HUES6 (cell line): Measurements from ENCODE around the gene SERP2.
A peak's percentile ranks its signal among the peaks of the same experiment; 100 is the strongest.
"Not testable (repeated sequence)": the region's sequence is repeated elsewhere in the genome, so short reads cannot be mapped to it uniquely, and the experiment has no call there.

Experiments used
- H3K27ac ChIP-seq: 2 replicates; pipeline ENCODE4 v1.7.0; 2013; ENCODE audit warnings: low read depth, mild to moderate bottlenecking, low read length, inconsistent platforms
- H3K27me3 ChIP-seq: 2 replicates; pipeline ENCODE4 v1.6.1; 2013; ENCODE audit warnings: low read length; ENCODE audit not compliant: control insufficient read depth, insufficient read depth
- H3K36me3 ChIP-seq: 2 replicates; pipeline ENCODE4 v1.6.1; 2013; ENCODE audit warnings: low read length; ENCODE audit not compliant: control insufficient read depth, insufficient read depth
- H3K4me1 ChIP-seq: 2 replicates; pipeline ENCODE4 v1.6.1; 2013; ENCODE audit warnings: low read length; ENCODE audit not compliant: control insufficient read depth, insufficient read depth
- H3K4me3 ChIP-seq: 2 replicates; pipeline ENCODE4 v1.5.1; 2013; ENCODE audit warnings: low read depth, low read length
- H3K9ac ChIP-seq: one replicate; pipeline ENCODE4 v1.6.1; 2013; ENCODE audit warnings: mild to moderate bottlenecking, low read length
- H3K9me3 ChIP-seq: 2 replicates; pipeline ENCODE4 v1.6.1; 2013; ENCODE audit warnings: low read depth, low read length; ENCODE audit not compliant: control insufficient read depth, insufficient read depth

SERP2 gene

DNA sequence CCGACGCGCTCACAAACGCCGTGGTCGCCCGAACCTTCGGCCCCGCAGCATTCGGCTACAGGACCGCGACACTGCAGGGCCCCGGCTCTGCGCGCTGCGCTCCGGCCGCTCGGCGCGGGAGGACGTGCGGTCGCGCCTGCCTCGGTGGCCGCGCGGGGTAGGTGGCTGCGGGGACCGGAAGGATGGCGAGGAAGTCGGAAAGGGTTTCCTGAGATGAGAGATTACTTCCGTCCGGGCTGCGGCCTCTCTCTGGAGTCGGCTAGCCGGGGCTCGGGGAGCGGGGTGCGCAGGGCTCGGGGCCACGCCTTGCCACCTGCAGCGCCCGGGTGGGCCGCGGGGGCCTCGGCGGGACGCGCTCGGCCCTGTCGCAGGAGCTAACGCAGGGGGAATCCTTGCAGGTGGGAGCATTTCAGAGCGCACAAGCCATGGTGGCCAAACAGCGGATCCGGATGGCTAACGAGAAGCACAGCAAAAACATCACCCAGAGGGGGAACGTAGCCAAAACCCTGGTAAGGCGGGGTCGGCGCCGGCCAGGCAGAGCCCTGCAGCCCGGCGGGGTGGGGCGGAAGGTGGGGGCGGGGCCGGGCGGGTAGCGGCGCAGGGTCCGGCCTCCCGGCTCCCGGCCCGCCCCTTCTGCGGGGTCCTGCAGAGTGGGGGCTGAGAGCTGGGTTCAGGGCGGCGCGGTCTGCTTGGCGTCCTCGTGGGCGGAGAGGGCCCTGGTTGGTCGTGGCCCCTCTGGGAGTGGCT lies at the start of gene SERP2:
Gene SERP2, plus strand, starts transcription at position 224 of the 747 bp plus-strand sequence. Its CDS starts 202 bp downstream, at position 426.
- H3K36me3 ChIP-seq, result no peaks in the 10 kb centered on the region
- no peak within 1 kb of the TSS for H3K27ac ChIP-seq
- peak within 1 kb of the TSS; percentile 64 for H3K9ac ChIP-seq
- peaks cover 22% of the 10 kb centered on the region for H3K4me1 ChIP-seq
- H3K27me3 ChIP-seq, result peaks cover 16% of the 10 kb centered on the region
- peak within 1 kb of the TSS; percentile 87 for H3K4me3 ChIP-seq
- no peaks in the 10 kb centered on the region for H3K9me3 ChIP-seq

DNA sequence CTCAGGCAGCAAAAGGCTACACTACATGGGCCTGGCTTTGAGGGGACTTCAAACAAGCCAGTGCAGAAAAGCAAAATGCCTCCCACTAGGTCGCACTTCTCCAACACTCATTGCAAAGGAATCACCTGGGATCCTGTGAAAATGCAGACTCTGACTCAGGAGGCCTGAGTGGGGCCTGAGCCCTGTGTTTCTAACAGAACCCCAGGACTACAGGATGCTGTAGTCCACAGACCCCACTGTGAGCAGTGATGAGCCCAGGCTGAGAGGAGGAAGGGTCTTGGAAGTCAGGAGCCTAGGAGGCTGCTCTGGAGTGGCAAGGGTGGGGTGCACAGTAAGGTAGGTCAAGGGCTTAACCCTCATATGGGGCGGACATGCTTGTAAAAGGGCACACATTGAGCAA lies 46.7 kb upstream of the SERP2 start:
- Histone ChIP-seq H3K9me3 (peaks cover 3% of the 10 kb centered on the region), H3K4me3 (no peak overlapping the region), H3K9ac (no peak overlapping the region), H3K36me3 (no peaks in the 10 kb centered on the region), H3K4me1 (peaks cover 5% of the 10 kb centered on the region; the same call in 1 of the 2 replicates), H3K27me3 (no peaks in the 10 kb centered on the region), H3K27ac (no peak overlapping the region)

DNA sequence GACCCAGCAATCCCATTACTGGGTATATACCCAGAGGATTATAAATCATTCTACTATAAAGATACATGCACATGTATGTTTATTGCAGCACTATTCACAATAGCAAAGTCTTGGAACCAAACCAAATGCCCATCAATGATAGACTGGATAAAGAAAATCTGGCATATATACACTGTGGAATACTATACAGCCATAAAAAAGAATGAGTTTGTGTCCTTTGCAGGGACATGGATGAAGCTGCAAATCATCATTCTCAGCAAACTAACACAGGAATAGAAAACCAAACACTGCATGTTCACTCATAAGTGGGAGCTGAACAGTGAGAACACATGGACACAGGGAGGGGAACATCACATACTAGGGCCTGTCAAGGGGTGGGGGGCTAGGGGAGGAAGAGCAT lies 44.6 kb upstream of the SERP2 start:
- H3K4me3 ChIP-seq, H3K36me3 ChIP-seq, H3K27ac ChIP-seq, H3K27me3 ChIP-seq, H3K9me3 ChIP-seq, H3K9ac ChIP-seq: not testable (repeated sequence)
- peaks cover 22% of the 10 kb centered on the region; the same call in 1 of the 2 replicates for H3K4me1 ChIP-seq

DNA sequence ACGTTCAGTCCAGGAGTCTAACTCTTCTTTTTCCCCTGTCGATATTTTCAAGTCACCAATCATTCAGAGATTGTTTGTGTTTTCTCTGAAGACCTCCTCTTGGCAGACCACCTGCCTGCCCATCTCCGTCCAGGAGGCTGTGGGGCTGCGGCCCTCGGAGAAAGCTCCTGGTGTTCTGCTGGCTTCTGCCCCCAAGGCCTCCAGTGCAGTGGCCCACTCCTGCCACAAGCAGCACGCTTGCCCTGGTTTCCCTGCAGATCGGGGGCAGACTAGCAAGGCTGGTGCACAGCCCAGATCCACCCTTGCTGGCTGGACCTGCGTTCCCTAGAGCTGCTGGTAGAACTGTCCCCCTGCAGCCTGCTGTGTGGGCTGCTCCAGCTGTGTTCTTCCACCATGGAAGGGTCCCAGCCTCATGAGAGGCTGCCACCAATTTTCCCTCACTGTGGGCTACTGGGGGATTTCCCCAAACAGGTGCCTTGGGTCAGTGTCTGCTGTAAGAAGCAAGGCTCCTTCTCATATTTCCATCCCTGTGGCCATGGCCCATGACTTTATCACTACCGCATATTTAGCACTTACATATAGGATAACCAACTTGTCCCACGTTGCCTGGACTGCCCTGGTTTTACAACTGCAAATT lies 43.6 kb upstream of the SERP2 start:
- Histone ChIP-seq H3K9me3 (no peaks in the 10 kb centered on the region), H3K4me3 (no peak overlapping the region), H3K36me3 (no peaks in the 10 kb centered on the region), H3K4me1 (peaks cover 30% of the 10 kb centered on the region), H3K9ac (no peak overlapping the region), H3K27me3 (no peaks in the 10 kb centered on the region), H3K27ac (no peak overlapping the region)

DNA sequence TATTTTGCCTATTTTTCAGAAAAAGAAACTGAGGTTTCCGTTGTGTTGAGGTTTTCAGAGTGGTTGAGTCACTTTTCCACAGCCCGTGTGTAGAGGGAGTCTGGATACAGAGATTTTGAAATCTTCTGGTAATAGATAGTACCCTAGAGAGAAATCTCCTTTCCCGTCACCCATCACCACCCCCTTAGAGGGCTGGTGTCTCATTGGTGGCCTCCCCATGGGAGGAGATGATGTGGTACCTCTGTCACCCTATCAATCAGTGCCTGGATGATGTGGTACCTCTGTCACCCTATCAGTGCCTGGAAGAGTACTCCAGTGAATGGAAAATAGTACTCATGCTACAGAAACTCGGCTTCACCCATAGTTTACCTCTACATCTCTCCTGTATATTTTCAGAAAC lies 42.2 kb upstream of the SERP2 start:
- H3K27me3 ChIP-seq, result no peaks in the 10 kb centered on the region
- H3K9me3 ChIP-seq, result no peaks in the 10 kb centered on the region
- H3K4me1 ChIP-seq, result peaks cover 30% of the 10 kb centered on the region
- H3K27ac ChIP-seq, result no peak overlapping the region
- H3K4me3 ChIP-seq, result no peak overlapping the region
- no peaks in the 10 kb centered on the region for H3K36me3 ChIP-seq
- H3K9ac ChIP-seq, result no peak overlapping the region

DNA sequence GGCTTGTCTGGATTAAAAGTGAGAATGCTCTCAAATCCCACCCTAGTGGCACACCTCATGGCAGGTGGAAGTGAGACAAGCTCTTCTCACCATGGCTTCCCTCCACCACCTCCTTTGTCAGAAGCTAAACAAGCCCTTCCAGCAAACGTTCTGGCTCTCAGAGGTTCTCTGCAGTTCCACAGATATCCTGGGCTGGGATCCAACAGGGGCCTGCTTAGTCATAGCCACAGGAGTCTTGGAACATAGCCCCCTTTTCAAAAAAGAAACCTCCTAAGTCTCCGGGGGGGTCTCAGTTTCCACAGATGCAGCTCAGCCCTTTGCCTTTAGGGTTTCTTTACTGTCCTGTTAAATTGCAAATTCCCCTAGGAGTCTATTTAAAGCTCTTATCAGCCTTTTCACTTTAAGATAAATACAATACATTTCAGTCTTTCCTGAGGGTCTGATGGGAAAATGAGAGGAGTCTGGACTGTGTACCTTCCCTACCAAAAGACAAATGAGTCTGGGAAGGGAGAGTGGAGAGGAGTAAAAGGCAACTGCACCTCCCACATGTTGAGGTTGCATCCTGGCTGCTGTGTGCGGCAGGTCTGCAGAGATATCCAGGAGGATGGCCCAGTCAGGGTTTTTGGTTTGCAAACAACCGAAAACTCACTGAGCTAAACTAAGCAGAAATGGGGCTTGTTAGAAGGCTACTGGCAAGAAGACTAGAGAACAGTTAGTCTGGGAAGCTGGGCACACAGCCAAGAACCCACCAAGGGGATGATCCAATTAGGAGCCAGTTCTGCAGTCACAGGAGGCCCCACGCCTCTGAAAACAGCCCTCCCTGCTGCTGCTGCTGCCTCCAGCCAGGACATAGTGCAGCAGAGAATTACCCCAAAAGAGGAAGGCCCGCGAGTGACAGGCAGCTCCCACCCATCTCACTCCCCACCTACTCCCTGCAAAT lies 41.4 kb upstream of the SERP2 start:
- Histone ChIP-seq H3K27ac (no peak overlapping the region), H3K9ac (no peak overlapping the region), H3K4me3 (no peak overlapping the region), H3K9me3 (no peaks in the 10 kb centered on the region), H3K4me1 (peaks cover 30% of the 10 kb centered on the region), H3K36me3 (no peaks in the 10 kb centered on the region), H3K27me3 (no peaks in the 10 kb centered on the region)

DNA sequence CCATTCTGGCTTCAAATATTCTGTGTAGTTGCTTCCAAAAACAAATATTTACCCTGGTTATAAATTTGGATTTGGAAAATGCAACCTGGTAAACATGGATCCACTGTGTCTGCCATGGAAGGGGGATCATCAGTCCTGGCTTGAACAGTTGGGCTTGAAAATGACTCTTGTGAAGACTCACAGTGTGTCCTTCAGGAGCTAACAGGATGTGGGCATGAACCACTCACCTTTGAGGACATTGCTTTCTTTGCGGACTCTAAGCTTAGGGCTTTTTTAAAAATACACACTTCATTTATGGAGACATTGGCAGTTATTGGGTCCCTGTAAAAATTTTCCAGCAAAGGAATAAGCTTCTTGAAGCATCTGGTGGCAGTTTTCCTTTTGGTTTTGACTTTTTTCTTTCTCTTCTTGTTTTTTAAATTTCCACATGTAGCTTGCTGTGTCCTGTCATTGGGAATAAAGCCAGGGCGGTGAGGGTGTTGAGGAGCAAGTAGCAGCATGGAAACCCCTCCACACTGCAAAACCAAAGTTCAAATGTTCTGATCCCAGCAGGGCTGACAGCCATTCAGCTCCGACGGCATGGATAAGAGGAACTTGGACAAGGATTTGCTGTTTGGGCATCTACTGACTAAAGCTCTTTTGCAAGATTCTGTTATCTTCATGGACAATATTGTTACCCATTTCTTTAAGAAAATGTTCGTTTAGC lies 39.5 kb upstream of the SERP2 start:
- Histone ChIP-seq H3K9ac (no peak overlapping the region), H3K27me3 (no peaks in the 10 kb centered on the region), H3K9me3 (no peaks in the 10 kb centered on the region), H3K27ac (no peak overlapping the region), H3K4me3 (no peak overlapping the region; the same call in 1 of the 2 replicates), H3K36me3 (no peaks in the 10 kb centered on the region), H3K4me1 (peaks cover 30% of the 10 kb centered on the region)

DNA sequence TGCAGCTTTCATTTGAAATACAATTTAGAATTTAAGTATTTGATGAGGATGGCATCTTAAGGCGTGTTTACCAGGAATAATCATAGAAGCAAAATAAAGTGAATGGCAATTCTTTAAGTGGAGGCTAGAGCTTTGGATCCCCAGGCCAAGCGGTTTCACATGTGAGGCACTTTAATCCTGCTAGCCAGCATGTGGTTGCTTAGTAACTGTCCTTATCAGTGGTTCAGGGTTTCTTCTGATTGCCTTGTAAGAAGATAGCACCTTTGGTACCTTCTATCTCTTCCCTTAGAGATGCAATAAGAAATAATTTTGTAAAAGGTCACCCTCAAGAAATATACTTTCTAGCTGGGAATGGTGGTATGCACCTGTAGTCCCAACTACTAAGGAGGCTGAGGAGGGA lies 38.9 kb upstream of the SERP2 start:
- Histone ChIP-seq H3K4me1 (peaks cover 30% of the 10 kb centered on the region), H3K36me3 (no peaks in the 10 kb centered on the region), H3K9ac (no peak overlapping the region), H3K27ac (no peak overlapping the region), H3K9me3 (no peaks in the 10 kb centered on the region), H3K27me3 (no peaks in the 10 kb centered on the region), H3K4me3 (no peak overlapping the region)

DNA sequence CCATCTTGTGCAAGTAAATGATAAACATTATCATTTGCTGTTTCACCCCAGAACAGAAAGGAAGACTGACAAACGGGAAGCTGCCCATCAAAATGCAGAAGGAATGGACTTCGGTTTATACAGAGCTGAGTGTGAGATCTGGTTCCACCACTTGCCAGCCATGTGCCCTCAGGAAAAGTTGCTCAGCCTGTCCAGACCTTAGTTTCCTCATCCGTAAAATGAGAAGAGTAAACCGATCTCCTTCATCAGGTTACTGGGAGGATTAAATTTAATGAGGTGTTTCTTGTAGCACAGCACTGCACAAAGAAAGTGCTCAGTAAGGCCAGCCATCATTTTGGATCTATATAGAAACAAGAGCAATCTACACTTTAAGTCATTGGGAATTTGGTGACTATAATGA lies 36.7 kb upstream of the SERP2 start:
- H3K9me3 ChIP-seq, result peaks cover 6% of the 10 kb centered on the region; the same call in 1 of the 2 replicates
- H3K9ac ChIP-seq, result no peak overlapping the region
- H3K36me3 ChIP-seq, result no peaks in the 10 kb centered on the region

DNA sequence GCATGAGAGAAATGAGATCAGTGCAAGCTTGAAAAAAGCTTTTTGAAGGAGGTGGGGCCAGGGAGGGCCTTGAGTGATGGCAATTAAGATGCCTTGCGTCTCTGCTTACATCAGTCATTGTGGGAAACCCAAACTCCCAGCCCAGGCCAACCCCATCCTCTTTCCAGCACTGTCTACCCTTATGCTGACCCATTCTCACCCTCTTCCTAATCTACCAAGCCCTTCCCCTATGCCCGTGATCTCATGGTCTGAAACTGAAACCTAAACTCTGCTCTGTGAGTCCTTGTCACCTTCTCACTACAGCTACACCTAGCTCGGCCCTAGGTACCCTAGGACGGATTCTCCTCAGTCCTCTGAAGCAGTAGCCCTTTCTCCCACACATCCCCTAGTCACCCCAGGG lies 36.0 kb upstream of the SERP2 start:
- H3K9ac ChIP-seq, result no peak overlapping the region

More for the DNA sequence above, 36.7 kb upstream of the SERP2 start:
- Histone ChIP-seq H3K4me1 (peaks cover 25% of the 10 kb centered on the region), H3K27ac (no peak overlapping the region), H3K4me3 (no peak overlapping the region), H3K27me3 (no peaks in the 10 kb centered on the region)

More for the DNA sequence above, 36.0 kb upstream of the SERP2 start:
- Histone ChIP-seq H3K27me3 (no peaks in the 10 kb centered on the region), H3K36me3 (no peaks in the 10 kb centered on the region), H3K4me3 (no peak overlapping the region), H3K9me3 (peaks cover 6% of the 10 kb centered on the region; the same call in 1 of the 2 replicates), H3K4me1 (peaks cover 18% of the 10 kb centered on the region), H3K27ac (no peak overlapping the region)
